ENCODE data around the gene TRIM36.

Gene TRIM36

GRCh38 chr5:115166744-115167393 lies 2.8 kb downstream of the TRIM36 start:
- no peak for DNase-seq (ENCODE audit: low read depth)

- no peak for DNase-seq (ENCODE audit: low read depth)
Observed at GRCh38 chr5:115165790-115166189, 3.9 kb downstream of the TRIM36 start.

DNA sequence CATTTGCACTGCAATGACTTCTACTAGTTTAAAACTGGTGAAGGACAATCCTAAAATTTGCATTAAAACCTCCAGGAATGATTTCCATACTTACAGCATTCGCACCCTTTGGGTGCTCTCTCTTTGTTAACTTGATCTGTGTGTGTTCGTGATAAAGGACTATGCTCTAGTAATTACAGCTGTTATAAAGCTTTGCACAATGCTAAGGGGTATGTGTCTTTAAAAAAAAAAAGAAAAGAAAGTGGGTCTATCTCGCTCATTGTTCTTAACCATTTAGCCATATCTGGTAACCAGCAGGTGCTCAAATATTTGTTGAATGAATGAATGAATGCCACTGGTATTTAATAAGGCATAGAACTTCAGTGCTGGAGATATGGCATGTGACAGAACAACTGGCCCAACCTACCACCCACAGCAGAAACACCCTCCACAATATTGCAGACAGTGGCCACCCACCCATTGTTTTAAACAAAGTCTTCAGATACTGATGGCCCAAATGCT lies 8.7 kb downstream of the TRIM36 start:
- DNase-seq (ENCODE audit: low read depth) = no peak

- no peak for DNase-seq (ENCODE audit: low read depth)
Observed at GRCh38 chr5:115151208-115151805, 18.4 kb downstream of the TRIM36 start.

GRCh38 chr5:115150512-115150911 lies 19.2 kb downstream of the TRIM36 start:
- no peak for DNase-seq (ENCODE audit: low read depth)

GRCh38 chr5:115147052-115147451 lies 22.7 kb downstream of the TRIM36 start:
- no peak for DNase-seq (ENCODE audit: low read depth)

- DNase-seq (ENCODE audit: low read depth) = no peak
Observed at GRCh38 chr5:115136294-115136693, 33.4 kb downstream of the TRIM36 start.

DNA sequence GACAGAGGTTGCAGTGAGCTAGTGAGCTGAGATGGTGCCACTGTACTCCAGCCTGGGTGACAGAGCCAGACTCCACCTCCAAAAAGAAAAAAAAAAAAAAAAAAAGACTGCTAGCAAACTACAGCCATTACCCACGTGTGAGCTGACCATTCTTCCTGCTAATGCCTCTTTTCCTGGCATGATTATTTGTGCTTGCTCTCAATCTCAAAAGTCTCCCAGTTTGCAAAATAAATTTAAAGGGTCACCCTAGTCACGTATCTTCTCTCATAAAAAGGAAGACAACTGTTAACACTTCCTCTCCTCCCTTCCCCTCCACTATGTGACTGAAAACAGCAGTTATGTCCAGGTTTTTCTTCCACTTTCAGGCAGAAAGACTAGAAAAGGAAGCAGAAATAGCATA lies 37.2 kb downstream of the TRIM36 start:
- no peak for DNase-seq (ENCODE audit: low read depth)

DNA sequence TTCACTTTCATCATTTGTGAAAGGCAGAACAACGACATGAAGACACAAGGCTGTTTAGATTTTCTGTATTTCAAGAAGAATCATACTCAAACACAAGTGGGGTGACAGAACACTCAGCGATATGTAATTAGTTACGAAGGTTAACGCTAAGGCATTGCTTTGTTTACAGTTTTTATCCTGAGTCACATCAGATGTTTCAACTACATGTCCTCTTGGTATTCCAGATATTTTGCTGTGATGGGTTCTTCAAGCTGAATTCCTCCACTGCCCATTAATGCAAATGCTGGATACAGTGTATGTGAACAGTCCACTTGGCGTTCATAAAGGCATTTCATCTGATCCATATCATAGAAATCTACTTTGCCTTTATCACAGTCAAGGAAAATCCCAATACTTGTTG lies 43.4 kb downstream of the TRIM36 start:
- DNase-seq (ENCODE audit: low read depth) = no peak

DNA sequence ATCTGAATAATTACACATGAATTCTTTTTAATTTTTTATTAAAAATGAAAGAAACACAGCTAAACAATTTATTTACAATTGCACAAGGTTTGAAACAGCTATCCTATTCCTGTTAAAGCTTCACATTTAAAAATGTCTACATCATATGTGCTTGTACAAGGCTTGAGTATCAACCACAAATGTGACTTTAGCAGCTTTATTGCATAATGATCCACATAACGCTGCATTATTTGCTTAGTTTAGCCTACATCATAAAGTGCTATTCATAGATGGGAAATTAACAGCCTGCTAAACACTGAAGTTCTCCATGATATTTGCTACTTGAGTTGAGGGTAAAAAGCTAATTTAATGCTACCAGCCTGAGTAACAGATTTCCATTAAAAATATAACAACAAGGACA lies 45.0 kb downstream of the TRIM36 start:
- no peak for DNase-seq (ENCODE audit: low read depth)

DNA sequence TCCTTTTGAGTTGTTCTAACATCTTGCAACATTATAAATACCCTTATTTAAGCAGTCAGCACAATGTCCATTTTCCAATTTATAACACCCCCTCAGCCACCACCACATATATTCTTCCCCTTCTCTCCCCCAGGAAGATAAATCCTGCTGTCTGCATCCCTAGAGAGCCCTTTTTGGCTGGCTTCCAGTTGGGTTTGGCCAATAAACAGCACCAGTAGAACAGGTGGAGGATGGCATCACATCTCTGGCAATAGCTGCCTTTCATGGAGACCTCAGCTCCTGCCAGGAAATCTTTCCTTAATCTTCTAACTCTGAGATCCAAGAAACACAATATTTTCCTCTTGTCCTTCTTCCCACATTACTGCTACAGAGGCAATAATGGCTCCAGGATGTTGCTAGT lies 53.7 kb downstream of the TRIM36 start:
- no peak for DNase-seq (ENCODE audit: low read depth)

- DNase-seq (ENCODE audit: low read depth) = no peak
Observed at GRCh38 chr5:115109840-115110239, 59.9 kb downstream of the TRIM36 start.

DNA sequence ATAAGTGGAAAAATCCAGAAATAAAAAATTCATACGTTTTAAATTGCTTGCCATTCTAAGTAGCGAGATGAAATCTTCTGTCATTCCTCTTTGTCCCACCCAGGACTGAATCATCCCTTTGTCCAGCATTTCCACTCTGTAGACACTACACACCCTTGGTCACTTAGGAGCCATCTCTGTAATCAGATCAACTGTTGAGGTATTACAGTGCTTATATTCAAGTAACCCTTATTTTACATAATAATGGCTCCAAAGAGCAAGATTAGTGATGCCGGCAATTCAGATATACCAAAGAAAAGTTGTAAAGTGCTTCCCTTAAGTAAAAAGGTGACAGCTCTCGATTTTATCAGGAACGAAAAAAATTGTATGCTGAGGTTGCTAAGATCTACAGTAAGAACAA lies 60.4 kb downstream of the TRIM36 start:
- no peak for DNase-seq (ENCODE audit: low read depth)

GRCh38 chr5:115100319-115100955 lies 69.3 kb downstream of the TRIM36 start:
- no peak for DNase-seq (ENCODE audit: low read depth)

- DNase-seq (ENCODE audit: low read depth) = peak; percentile 1
Observed at GRCh38 chr5:115098041-115098702, 71.5 kb downstream of the TRIM36 start.

DNA sequence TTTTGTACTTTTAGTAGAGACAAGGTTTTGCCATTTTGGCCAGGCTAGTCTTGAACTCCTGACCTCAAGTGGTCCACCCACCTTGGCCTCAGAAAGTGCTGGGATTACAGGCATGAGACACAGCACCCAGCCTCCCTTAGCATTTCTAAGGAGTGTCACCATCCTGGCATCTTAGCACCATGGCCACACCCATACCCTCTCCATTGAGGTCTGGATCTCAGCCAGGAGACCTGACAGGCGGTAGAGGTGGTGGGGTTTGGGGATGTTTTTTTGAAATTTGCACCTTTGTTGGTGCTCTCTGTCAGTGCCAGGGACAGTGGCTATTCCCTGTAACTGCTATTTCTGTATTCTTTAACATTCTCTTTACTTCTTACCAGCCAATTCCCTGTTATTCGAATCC lies 72.5 kb downstream of the TRIM36 start:
- DNase-seq (ENCODE audit: low read depth) = no peak

DNA sequence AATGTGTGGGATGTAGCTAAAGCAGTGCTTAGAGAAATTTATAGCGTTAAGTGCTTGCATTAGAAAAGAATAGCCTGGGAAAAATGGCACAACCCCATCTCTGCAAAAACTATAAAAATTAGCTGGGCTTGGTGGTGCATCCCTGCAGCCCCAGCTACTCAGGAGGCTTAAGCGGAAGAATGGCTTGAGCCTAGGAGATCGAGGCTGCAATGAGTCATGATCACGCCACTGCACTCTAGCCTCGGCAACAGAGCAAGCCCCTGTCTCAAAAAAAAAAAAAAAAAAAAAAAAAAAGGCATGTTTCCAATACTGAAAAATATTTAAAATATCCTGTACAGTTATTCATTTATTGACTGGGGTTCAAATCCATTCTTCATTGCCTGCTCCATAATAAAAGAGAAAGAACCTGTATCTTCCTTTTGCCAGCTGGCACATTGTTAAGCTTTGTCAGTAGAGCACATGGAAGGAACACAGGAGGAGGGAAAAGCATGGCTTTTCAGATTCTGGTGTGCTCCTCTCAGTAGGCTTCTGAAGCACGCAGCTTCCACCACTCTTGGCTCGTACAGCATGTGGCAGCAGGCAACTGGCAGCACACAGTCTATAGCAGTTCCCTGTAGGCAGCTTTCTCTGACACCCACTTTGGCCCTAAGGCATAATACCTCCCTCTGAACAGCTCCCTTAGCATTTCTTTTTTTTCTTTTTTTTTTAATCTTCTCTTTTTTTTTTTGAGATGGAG lies 73.5 kb downstream of the TRIM36 start:
- no peak for DNase-seq (ENCODE audit: low read depth)

DNA sequence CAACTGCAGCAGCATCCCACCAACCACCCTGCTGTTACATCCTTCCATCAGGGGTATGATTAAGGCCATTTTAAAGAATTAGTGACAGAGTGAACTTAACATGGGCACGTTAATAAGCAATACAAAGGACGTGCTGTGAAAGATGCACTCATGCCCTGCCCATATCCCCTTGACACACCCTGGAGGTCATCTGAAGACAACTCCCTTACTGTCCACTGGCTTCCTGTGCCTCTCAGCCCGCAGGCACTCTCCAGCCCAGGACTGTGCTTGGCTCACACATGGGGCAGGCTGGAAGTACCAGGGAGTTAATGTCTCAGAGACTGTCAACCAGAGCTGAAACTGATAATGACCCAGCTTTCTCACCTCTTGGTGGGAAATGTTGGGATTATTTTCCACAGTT lies 81.8 kb downstream of the TRIM36 start:
- no peak for DNase-seq (ENCODE audit: low read depth)

GRCh38 chr5:115086473-115086872 lies 83.2 kb downstream of the TRIM36 start:
- no peak for DNase-seq (ENCODE audit: low read depth)

DNA sequence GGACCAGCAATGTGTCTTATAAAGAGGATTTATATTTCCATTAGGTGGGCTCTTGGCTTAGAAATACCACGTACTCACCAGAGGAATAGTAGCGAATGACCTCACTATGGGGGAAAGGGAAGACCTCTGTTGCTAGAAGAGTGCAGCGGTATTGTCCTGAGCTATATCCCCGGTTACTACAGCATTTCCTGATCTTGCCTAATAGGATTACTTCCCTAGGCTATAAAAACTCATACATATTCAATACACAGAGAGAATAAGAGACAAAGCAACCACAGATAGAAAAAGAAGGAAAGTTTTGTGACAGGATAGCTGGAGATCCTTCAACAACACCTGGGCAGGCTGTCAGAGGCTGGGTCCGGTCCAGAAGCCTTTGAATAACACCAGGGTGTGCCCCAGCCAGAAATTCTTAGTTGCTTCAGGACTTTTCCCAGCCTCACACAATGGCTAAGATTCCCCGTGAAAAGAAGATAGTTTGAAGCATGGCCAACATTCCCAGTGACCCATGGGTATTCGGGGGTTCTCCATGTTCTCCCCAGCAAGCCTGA lies 85.4 kb downstream of the TRIM36 start:
- DNase-seq (ENCODE audit: low read depth) = no peak

- no peak for DNase-seq (ENCODE audit: low read depth)
Observed at GRCh38 chr5:115079924-115080623, 89.6 kb downstream of the TRIM36 start.
